ENCODE measurements around the gene HOXD10.
A peak's percentile ranks its signal among the peaks of the same experiment; 100 is the strongest.

HOXD10 gene

GRCh38 chr2:176139661-176140512 lies 23.3 kb downstream of the HOXD10 start:
- H3K27ac ChIP-seq (ENCODE audit: low read length): no peak overlapping the region
- peaks cover 1% of the 10 kb centered on the region; the same call in 1 of the 2 replicates for H3K4me1 ChIP-seq (ENCODE audit: control insufficient read depth, insufficient read depth, low read length)
- peaks cover 87% of the 10 kb centered on the region for H3K27me3 ChIP-seq (ENCODE audit: control insufficient read depth, insufficient read depth, low read length)
- H3K9me3 ChIP-seq (ENCODE audit: control insufficient read depth, insufficient read depth, low read length): no peaks in the 10 kb centered on the region
- no CpG with 5 or more reads among the region's 41 CpGs for WGBS (ENCODE audit: insufficient coverage, insufficient read length)
- no peak overlapping the region for H3K4me3 ChIP-seq (ENCODE audit: low read length)
- H3K36me3 ChIP-seq (ENCODE audit: control insufficient read depth, insufficient read depth, low read length): no peaks in the 10 kb centered on the region
- no peak for DNase-seq (ENCODE audit: low read depth, low spot score)

DNA sequence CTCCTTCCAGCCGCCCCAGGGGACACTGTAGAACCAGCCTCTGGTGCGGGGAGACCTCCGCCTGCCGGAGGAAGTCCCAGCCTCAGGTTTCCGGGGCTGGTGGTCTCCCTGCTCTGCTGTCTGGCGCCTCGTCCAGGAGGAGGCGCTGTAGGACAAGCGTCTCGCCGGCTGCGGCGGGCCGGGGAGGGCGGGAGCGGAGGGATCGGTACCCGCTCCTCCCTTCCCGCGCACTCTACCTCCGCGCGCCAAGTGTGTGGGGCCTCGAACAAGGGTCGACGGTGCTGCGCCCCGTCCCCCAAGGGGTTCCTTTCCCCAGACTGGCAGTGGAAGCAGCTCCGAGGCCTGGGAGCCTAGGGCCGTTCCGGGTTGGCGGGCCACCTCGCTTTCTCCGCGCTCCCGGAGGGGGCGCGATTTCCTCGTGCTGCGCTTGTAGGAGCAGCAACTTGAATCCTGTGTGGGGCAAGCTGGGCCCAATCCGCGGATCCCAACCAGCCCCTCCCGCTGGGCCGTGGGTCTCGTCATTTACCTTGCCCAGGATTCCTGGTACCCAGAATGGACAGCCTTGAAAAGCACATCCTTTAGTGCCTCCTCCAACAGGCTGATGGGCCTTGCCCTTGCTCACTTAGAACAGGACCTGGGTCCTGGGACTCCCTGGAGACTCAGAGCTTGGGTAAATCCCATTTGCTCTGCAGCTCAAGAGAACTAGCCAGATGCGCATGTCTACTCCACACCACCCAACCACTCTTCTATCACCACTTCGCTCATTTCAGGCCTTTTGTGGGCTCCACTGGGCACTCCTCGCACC lies 24.1 kb downstream of the HOXD10 start:
- peaks cover 87% of the 10 kb centered on the region for H3K27me3 ChIP-seq (ENCODE audit: control insufficient read depth, insufficient read depth, low read length)
- no peak for DNase-seq (ENCODE audit: low read depth, low spot score)
- H3K4me3 ChIP-seq (ENCODE audit: low read length): peak overlapping the region; percentile 52; the same call in 1 of the 2 replicates
- H3K36me3 ChIP-seq (ENCODE audit: control insufficient read depth, insufficient read depth, low read length): no peaks in the 10 kb centered on the region
- no CpG with 5 or more reads among the region's 48 CpGs for WGBS (ENCODE audit: insufficient coverage, insufficient read length)
- peaks cover 1% of the 10 kb centered on the region; the same call in 1 of the 2 replicates for H3K4me1 ChIP-seq (ENCODE audit: control insufficient read depth, insufficient read depth, low read length)
- no peak overlapping the region for H3K27ac ChIP-seq (ENCODE audit: low read length)
- no peaks in the 10 kb centered on the region for H3K9me3 ChIP-seq (ENCODE audit: control insufficient read depth, insufficient read depth, low read length)

DNA sequence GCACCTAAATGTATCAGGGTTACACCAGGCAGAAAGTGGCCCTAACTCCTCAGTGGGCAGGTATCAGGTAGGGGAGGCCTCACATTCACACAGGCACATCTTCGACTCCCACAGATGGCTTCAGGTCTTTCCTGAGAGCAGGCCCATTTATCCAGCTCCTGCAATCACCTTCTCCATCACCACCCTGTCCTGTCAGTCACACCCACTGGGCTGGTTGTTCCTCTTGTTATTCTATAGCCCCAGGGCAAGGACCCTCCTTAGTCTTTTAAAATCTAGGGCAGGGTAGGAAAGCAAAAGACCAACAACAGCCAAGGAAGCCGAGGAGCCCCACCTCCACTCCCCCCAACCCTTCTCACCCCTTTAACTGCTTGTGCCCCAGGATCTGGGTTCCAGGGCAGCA lies 25.7 kb downstream of the HOXD10 start:
- Histone ChIP-seq H3K27me3 (ENCODE audit: control insufficient read depth, insufficient read depth, low read length) (peaks cover 87% of the 10 kb centered on the region), H3K9me3 (ENCODE audit: control insufficient read depth, insufficient read depth, low read length) (no peaks in the 10 kb centered on the region), H3K4me1 (ENCODE audit: control insufficient read depth, insufficient read depth, low read length) (no peaks in the 10 kb centered on the region), H3K36me3 (ENCODE audit: control insufficient read depth, insufficient read depth, low read length) (no peaks in the 10 kb centered on the region), H3K4me3 (ENCODE audit: low read length) (no peak overlapping the region), H3K27ac (ENCODE audit: low read length) (no peak overlapping the region)
- no peak for DNase-seq (ENCODE audit: low read depth, low spot score)
- no CpG with 5 or more reads among the region's 2 CpGs for WGBS (ENCODE audit: insufficient coverage, insufficient read length)

DNA sequence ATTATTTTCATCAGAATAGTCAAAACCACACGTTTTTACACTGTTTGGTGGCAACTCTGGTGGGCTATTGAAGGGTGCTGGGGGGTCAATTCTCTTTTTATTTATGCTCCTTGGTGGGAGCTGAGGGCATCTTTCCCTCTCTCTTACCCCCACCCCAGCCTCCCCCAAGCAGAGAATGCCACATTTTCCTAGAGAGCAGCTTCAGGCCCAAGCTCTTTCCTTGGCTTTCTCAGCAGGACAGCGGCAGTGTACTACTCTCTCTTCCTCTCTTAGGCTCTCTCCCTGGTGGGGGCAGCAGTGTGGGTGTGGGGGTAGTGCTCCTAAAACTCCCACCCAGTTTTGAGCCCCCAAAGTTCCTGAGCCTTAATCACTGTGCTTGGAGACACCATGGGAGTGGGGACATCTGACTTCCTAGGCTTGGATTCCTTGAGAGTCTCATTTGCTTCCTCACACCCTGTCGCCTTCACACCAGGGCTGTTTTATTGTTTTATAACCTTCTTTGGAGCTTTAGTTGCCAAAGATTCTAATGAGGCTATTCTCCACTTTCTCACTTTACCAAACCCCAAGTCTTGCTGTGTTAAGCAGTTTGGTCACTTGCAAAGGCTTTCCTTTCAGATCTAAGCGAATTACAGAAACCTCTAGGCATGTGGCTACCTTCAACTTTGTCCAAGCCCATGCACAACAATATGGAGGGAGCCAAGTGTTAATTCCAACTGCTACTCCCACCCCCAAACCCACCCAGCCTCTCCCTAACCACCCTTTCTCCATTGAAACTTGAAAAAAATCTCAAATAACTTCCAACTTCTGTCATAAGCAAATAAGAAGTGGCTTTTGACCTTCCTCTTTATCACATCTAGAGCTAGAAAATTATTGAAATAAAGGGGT lies 28.7 kb downstream of the HOXD10 start:
- Histone ChIP-seq H3K4me1 (ENCODE audit: control insufficient read depth, insufficient read depth, low read length) (no peaks in the 10 kb centered on the region), H3K27me3 (ENCODE audit: control insufficient read depth, insufficient read depth, low read length) (peaks cover 90% of the 10 kb centered on the region), H3K9me3 (ENCODE audit: control insufficient read depth, insufficient read depth, low read length) (no peaks in the 10 kb centered on the region), H3K36me3 (ENCODE audit: control insufficient read depth, insufficient read depth, low read length) (no peaks in the 10 kb centered on the region), H3K27ac (ENCODE audit: low read length) (no peak overlapping the region), H3K4me3 (ENCODE audit: low read length) (no peak overlapping the region)
- DNase-seq (ENCODE audit: low read depth, low spot score): no peak
- WGBS (ENCODE audit: insufficient coverage, insufficient read length): no CpG with 5 or more reads among the region's 4 CpGs

DNA sequence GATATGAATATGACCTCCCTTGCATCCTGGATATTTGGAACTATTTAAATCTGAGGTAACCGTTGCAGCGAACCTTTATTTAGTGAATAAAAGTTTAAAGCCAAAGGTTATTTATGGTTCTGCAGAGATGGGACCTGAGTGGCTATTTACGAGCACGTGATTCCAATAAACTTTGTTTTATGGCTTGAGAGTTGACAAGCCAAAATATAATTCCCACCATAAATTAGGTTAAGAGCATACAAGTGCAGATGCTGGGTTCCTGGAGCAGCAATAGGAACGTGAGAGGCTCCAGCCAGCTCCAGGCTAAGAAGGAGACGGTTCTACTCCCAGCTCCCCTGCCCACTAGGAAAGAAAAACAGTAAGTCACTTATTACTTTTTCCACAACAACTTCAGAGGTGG lies 29.5 kb downstream of the HOXD10 start:
- Histone ChIP-seq H3K4me1 (ENCODE audit: control insufficient read depth, insufficient read depth, low read length) (no peaks in the 10 kb centered on the region), H3K4me3 (ENCODE audit: low read length) (no peak overlapping the region), H3K36me3 (ENCODE audit: control insufficient read depth, insufficient read depth, low read length) (no peaks in the 10 kb centered on the region), H3K27me3 (ENCODE audit: control insufficient read depth, insufficient read depth, low read length) (peaks cover 95% of the 10 kb centered on the region), H3K9me3 (ENCODE audit: control insufficient read depth, insufficient read depth, low read length) (no peaks in the 10 kb centered on the region), H3K27ac (ENCODE audit: low read length) (no peak overlapping the region)
- no CpG with 5 or more reads among the region's 6 CpGs for WGBS (ENCODE audit: insufficient coverage, insufficient read length)
- no peak for DNase-seq (ENCODE audit: low read depth, low spot score)

DNA sequence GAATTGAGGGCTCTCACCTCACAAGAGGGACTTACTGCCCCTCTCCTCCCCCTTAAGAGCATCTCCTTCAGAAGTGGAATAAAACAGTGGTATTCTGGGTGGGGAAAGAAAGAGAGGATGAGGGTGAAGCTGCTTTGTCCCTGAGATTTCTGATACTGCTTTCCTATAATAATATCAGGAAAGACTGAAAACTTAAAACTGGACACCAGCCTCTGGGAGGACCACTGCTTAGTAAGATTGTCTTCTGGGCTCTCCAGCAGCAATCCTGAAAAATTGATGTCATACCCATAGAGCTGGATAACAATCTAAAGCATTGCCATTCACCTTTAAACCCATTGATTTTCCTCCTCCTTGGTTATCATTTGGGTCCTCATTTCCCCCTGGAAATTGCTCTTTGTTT lies 30.1 kb downstream of the HOXD10 start:
- Histone ChIP-seq H3K4me1 (ENCODE audit: control insufficient read depth, insufficient read depth, low read length) (no peaks in the 10 kb centered on the region), H3K36me3 (ENCODE audit: control insufficient read depth, insufficient read depth, low read length) (no peaks in the 10 kb centered on the region), H3K4me3 (ENCODE audit: low read length) (no peak overlapping the region), H3K27me3 (ENCODE audit: control insufficient read depth, insufficient read depth, low read length) (peaks cover 95% of the 10 kb centered on the region), H3K9me3 (ENCODE audit: control insufficient read depth, insufficient read depth, low read length) (no peaks in the 10 kb centered on the region), H3K27ac (ENCODE audit: low read length) (no peak overlapping the region)
- DNase-seq (ENCODE audit: low read depth, low spot score): no peak

DNA sequence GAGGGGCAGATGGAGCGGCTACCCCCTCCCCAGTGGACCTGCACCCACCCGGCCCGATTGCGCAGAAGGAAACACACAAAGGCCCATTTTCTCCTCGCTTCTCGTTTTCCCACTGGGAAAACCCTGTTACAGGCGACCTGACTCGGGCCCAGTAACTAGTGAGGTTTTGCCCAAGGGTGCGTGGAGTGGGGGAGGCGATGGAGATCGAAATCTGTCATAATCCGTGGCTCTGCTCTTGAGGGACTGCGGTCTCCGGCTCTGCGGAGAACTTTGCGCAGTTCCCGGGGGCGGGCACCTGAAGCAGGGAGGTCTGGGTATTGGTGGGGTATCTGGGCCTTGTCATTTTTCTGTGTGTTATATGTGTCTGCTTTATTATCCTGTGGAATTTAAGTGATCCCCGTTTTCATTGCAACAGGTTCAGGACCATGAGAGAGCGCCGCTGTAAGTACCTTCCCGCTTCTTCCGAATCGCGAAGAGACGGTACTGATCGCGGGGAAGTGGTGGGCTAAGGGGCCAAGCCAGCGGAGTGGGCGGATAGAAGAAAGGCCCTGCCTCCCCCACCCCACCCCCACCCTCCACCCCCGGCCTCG lies 30.7 kb downstream of the HOXD10 start:
- peaks cover 94% of the 10 kb centered on the region for H3K27me3 ChIP-seq (ENCODE audit: control insufficient read depth, insufficient read depth, low read length)
- H3K9me3 ChIP-seq (ENCODE audit: control insufficient read depth, insufficient read depth, low read length): no peaks in the 10 kb centered on the region
- H3K4me3 ChIP-seq (ENCODE audit: low read length): no peak overlapping the region
- no peaks in the 10 kb centered on the region for H3K36me3 ChIP-seq (ENCODE audit: control insufficient read depth, insufficient read depth, low read length)
- DNase-seq (ENCODE audit: low read depth, low spot score): no peak
- WGBS (ENCODE audit: insufficient coverage, insufficient read length): no CpG with 5 or more reads among the region's 32 CpGs
- H3K4me1 ChIP-seq (ENCODE audit: control insufficient read depth, insufficient read depth, low read length): no peaks in the 10 kb centered on the region
- H3K27ac ChIP-seq (ENCODE audit: low read length): no peak overlapping the region

DNA sequence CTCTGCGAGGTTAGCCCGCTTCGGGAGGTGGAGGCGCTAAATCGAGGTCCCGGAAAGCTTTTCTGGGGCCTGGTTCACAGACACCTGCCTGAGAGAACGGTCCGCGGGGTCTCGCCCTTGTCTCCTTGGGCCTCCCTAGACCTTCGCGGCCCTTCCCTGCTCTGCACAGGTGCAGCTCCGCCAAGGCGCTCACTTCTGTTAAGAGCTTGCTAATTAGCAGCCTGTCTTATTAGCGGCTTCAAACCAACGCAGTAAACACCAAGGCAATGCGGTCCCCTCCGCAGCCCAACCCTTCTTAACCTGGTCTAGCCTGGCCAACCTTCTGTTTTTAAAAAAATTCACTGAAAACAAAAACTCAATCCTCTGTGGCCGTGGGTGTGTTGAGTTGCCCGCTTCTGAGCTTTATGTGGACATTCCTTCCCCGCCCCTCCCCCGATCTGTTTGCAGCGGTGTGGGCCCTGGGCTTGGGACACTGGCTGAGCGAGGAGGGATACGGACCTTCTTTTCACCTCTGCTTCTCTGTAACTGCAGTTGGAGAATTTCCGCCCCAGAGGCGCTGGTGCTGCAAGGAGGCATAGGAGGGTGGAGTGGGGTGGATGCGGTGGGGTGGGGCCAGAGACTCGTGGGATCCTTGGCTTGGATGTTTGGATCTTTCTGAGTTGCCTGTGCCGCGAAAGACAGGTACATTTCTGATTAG lies 31.4 kb downstream of the HOXD10 start:
- Histone ChIP-seq H3K36me3 (ENCODE audit: control insufficient read depth, insufficient read depth, low read length) (no peaks in the 10 kb centered on the region), H3K4me1 (ENCODE audit: control insufficient read depth, insufficient read depth, low read length) (no peaks in the 10 kb centered on the region), H3K27ac (ENCODE audit: low read length) (no peak overlapping the region), H3K27me3 (ENCODE audit: control insufficient read depth, insufficient read depth, low read length) (peaks cover 94% of the 10 kb centered on the region), H3K9me3 (ENCODE audit: control insufficient read depth, insufficient read depth, low read length) (no peaks in the 10 kb centered on the region), H3K4me3 (ENCODE audit: low read length) (no peak overlapping the region)
- no CpG with 5 or more reads among the region's 31 CpGs for WGBS (ENCODE audit: insufficient coverage, insufficient read length)
- no peak for DNase-seq (ENCODE audit: low read depth, low spot score)

GRCh38 chr2:176148751-176149421 lies 32.3 kb downstream of the HOXD10 start:
- DNase-seq (ENCODE audit: low read depth, low spot score): no peak
- H3K27me3 ChIP-seq (ENCODE audit: control insufficient read depth, insufficient read depth, low read length): peaks cover 94% of the 10 kb centered on the region

More at GRCh38 chr2:176148751-176149421, 32.3 kb downstream of the HOXD10 start:
- no peaks in the 10 kb centered on the region for H3K36me3 ChIP-seq (ENCODE audit: control insufficient read depth, insufficient read depth, low read length)
- no peak overlapping the region for H3K4me3 ChIP-seq (ENCODE audit: low read length)
- no CpG with 5 or more reads among the region's 11 CpGs for WGBS (ENCODE audit: insufficient coverage, insufficient read length)
- H3K4me1 ChIP-seq (ENCODE audit: control insufficient read depth, insufficient read depth, low read length): no peaks in the 10 kb centered on the region
- H3K9me3 ChIP-seq (ENCODE audit: control insufficient read depth, insufficient read depth, low read length): no peaks in the 10 kb centered on the region
- H3K27ac ChIP-seq (ENCODE audit: low read length): no peak overlapping the region

All from iPS DF 6.9 (cell line).